ENCODE measurements around the gene SIL1. TPM values are rescaled to one million over a fixed set of nuclear protein-coding genes. Genes with fewer than 3 reads are reported as not detected.

The SIL1 gene
- total and polyA plus RNA-seq, 9 of the 15 experiments (the other 6 are each of a cell fraction or from before 2014, with no cell fraction given), result 1.3 to 30.5 (median 18.1) TPM

DNA sequence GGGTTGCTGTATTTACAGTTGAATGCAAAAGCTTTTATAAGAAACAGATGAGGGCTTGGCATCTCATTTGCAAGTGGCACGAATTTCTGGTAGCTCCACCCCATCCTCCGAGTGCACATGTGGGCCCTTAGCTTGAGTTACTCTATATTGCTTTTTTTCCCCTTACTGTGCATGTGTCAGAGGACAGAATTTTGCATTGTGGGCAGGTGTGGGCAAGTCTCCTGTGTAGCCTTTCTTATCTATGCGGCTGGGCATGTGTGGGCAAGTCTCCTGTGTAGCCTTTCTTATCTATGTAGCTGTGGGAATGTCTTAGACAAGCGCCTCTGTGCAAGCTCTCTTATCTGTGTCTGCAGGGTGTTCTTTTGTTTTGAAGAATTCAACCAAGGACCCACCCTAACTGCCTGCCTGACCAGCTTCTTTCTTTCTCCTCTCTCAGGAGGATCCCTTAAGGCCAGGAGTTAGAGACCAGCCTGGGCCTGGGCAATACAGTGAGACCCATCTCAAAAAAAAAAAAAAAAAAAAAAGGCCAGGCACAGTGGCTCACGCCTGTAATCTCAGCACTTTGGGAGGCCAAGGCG, 34.1 kb upstream of the SIL1 start (continued):
- 0 out of 2 replicates have a peak, but pooled peaks have one; percentile 8 for TF ChIP-seq JUN (IDR thresholded peaks at IDR 0.05; ENCODE audit: borderline replicate concordance, low read depth, low read length)
- TF ChIP-seq JUN (CRISPR knock-in tag; IDR thresholded peaks at IDR 0.05; ENCODE audit: borderline replicate concordance), result no peak
- TF ChIP-seq SOX6 (IDR thresholded peaks at IDR 0.05), result peak; percentile 95
- TF ChIP-seq CBX1 (IDR thresholded peaks at IDR 0.05; ENCODE audit: low read depth), result 0 out of 2 replicates have a peak, but pooled peaks have one; percentile 71
- TF ChIP-seq RBM14 (IDR thresholded peaks at IDR 0.05; ENCODE audit: borderline replicate concordance, insufficient read depth, low read depth, low read length), result no peak
- TF ChIP-seq CREM (IDR thresholded peaks at IDR 0.05; ENCODE audit: low read depth), result no peak
- TF ChIP-seq ADNP (tag; IDR thresholded peaks at IDR 0.05), result peak; percentile 26; the same call in 1 of the 2 replicates
- peak; percentile 55; the same call in 1 of the 2 replicates for TF ChIP-seq MTA2 (IDR thresholded peaks at IDR 0.05; ENCODE audit: low read depth)
- TF ChIP-seq ZNF239 (CRISPR knock-in tag; IDR thresholded peaks at IDR 0.05), result no peak
- TF ChIP-seq POLR2AphosphoS5 (IDR thresholded peaks at IDR 0.05; ENCODE audit: control insufficient read depth, insufficient read depth, low read depth, low read length), result 0 out of 2 replicates have a peak, but pooled peaks have one; percentile 46
- peak; percentile 97 for TF ChIP-seq ZFP36 (IDR thresholded peaks at IDR 0.05; ENCODE audit: low read depth, low read length, partially characterized antibody)
- TF ChIP-seq, protein P1, sequence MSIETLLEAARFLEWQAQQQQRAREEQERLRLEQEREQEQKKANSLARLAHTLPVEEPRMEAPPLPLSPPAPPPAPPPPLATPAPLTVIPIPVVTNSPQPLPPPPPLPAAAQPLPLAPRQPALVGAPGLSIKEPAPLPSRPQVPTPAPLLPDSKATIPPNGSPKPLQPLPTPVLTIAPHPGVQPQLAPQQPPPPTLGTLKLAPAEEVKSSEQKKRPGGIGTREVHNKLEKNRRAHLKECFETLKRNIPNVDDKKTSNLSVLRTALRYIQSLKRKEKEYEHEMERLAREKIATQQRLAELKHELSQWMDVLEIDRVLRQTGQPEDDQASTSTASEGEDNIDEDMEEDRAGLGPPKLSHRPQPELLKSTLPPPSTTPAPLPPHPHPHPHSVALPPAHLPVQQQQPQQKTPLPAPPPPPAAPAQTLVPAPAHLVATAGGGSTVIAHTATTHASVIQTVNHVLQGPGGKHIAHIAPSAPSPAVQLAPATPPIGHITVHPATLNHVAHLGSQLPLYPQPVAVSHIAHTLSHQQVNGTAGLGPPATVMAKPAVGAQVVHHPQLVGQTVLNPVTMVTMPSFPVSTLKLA (conservative IDR thresholded peaks at IDR 0.05), result 0 out of 4 replicates have a peak, but pooled peaks of 1 of the 2 experiments have one; percentile 27
- peak; percentile 79 for TF ChIP-seq ARID1B (IDR thresholded peaks at IDR 0.05)
- TF ChIP-seq, protein P2, sequence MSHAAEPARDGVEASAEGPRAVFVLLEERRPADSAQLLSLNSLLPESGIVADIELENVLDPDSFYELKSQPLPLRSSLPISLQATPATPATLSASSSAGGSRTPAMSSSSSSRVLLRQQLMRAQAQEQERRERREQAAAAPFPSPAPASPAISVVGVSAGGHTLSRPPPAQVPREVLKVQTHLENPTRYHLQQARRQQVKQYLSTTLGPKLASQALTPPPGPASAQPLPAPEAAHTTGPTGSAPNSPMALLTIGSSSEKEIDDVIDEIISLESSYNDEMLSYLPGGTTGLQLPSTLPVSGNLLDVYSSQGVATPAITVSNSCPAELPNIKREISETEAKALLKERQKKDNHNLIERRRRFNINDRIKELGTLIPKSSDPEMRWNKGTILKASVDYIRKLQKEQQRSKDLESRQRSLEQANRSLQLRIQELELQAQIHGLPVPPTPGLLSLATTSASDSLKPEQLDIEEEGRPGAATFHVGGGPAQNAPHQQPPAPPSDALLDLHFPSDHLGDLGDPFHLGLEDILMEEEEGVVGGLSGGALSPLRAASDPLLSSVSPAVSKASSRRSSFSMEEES (CRISPR knock-in tag; IDR thresholded peaks at IDR 0.05), result no peak
- 0 out of 2 replicates have a peak, but pooled peaks have one; percentile 38 for TF ChIP-seq CBX5 (IDR thresholded peaks at IDR 0.05; ENCODE audit: borderline replicate concordance, low read depth)
- no peak for TF ChIP-seq IFI16 (CRISPR knock-in tag; IDR thresholded peaks at IDR 0.05)
- TF ChIP-seq TBL1XR1 (IDR thresholded peaks at IDR 0.05; ENCODE audit: low read length in 2 of 2), result 0 out of 4 replicates have a peak, but pooled peaks of 1 of the 2 experiments have one; percentile 38
- TF ChIP-seq, protein P3, sequence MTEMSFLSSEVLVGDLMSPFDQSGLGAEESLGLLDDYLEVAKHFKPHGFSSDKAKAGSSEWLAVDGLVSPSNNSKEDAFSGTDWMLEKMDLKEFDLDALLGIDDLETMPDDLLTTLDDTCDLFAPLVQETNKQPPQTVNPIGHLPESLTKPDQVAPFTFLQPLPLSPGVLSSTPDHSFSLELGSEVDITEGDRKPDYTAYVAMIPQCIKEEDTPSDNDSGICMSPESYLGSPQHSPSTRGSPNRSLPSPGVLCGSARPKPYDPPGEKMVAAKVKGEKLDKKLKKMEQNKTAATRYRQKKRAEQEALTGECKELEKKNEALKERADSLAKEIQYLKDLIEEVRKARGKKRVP (CRISPR knock-in tag; IDR thresholded peaks at IDR 0.05), result peak; percentile 35; the same call in 1 of the 2 replicates
- peak; percentile 63 for TF ChIP-seq BCOR (IDR thresholded peaks at IDR 0.05)
- TF ChIP-seq TAL1 (IDR thresholded peaks at IDR 0.05), result peak; percentile 73
- TF ChIP-seq, protein P4, sequence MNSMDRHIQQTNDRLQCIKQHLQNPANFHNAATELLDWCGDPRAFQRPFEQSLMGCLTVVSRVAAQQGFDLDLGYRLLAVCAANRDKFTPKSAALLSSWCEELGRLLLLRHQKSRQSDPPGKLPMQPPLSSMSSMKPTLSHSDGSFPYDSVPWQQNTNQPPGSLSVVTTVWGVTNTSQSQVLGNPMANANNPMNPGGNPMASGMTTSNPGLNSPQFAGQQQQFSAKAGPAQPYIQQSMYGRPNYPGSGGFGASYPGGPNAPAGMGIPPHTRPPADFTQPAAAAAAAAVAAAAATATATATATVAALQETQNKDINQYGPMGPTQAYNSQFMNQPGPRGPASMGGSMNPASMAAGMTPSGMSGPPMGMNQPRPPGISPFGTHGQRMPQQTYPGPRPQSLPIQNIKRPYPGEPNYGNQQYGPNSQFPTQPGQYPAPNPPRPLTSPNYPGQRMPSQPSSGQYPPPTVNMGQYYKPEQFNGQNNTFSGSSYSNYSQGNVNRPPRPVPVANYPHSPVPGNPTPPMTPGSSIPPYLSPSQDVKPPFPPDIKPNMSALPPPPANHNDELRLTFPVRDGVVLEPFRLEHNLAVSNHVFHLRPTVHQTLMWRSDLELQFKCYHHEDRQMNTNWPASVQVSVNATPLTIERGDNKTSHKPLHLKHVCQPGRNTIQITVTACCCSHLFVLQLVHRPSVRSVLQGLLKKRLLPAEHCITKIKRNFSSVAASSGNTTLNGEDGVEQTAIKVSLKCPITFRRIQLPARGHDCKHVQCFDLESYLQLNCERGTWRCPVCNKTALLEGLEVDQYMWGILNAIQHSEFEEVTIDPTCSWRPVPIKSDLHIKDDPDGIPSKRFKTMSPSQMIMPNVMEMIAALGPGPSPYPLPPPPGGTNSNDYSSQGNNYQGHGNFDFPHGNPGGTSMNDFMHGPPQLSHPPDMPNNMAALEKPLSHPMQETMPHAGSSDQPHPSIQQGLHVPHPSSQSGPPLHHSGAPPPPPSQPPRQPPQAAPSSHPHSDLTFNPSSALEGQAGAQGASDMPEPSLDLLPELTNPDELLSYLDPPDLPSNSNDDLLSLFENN (IDR thresholded peaks at IDR 0.05; ENCODE audit: low read depth in 2 of 2, low read length in 2 of 2), result no peak
- peak; percentile 42; the same call in 1 of the 2 replicates for TF ChIP-seq ZNF311 (CRISPR knock-in tag; IDR thresholded peaks at IDR 0.05)
